Type B pancreatic cell (in vitro differentiated cells): ENCODE results near the gene LCN15. TPM values are rescaled to one million over a fixed set of nuclear protein-coding genes. Genes with fewer than 3 reads are reported as not detected.
"Not testable (repeated sequence)": the region's sequence is repeated elsewhere in the genome, so short reads cannot be mapped to it uniquely, and the experiment has no call there.

Experiments
- DNase-seq: peaks from one replicate; pipeline ENCODE4 v3.0.0; 2021; ENCODE audit warnings: mixed read lengths; ENCODE audit not compliant: unreplicated experiment; ENCODE audit errors: extremely low spot score
- H3K27ac Mint-ChIP-seq: 2 replicates; pipeline ENCODE4 v1.8.0; 2021; ENCODE audit warnings: mild to moderate bottlenecking, mixed read lengths
- H3K27me3 Mint-ChIP-seq: 2 replicates; pipeline ENCODE4 v1.8.0; 2021; ENCODE audit warnings: mixed read lengths
- H3K36me3 Mint-ChIP-seq: 2 replicates; pipeline ENCODE4 v1.8.0; 2021; ENCODE audit warnings: mixed read lengths
- H3K4me1 Mint-ChIP-seq: one replicate; pipeline ENCODE4 v1.8.0; 2021; ENCODE audit warnings: mixed read lengths; ENCODE audit not compliant: unreplicated experiment
- H3K4me3 Mint-ChIP-seq: 2 replicates; pipeline ENCODE4 v1.8.0; 2021; ENCODE audit warnings: mild to moderate bottlenecking, mixed read lengths
- H3K9me3 Mint-ChIP-seq: 2 replicates; pipeline ENCODE4 v1.8.0; 2021; ENCODE audit warnings: mixed read lengths
- CTCF ChIP-seq: fragments of 200-600 bp; sonication (generic); conservative IDR thresholded peaks from 2 replicates; pipeline ENCODE4 v1.5.0; 2021; ENCODE audit warnings: antibody characterized with exemption, mild to moderate bottlenecking
- total RNA-seq: library from RNA; stranded (reverse); gene quantifications from 2 replicates; pipeline ENCODE4 v1.2.1, GENCODE V29; 2021; ENCODE audit warnings: low replicate concordance

Gene LCN15
- total RNA-seq, 1 donor from 2014 or later, result 0.77 TPM

GRCh38 chr9:136791516-136792276 is 27.4 kb upstream of the LCN15 start:
- Mint-ChIP-seq H3K27me3 (peaks cover 7% of the 10 kb centered on the region), H3K36me3 (no peaks in the 10 kb centered on the region), H3K9me3 (no peaks in the 10 kb centered on the region), H3K4me1 (peaks cover 44% of the 10 kb centered on the region), H3K27ac (peak overlapping the region; percentile 95), H3K4me3 (peak overlapping the region; percentile 89)
- peak; percentile 96 for TF ChIP-seq CTCF
- peak; percentile 81 for DNase-seq

- peak; percentile 100 for DNase-seq
- no peaks in the 10 kb centered on the region for H3K36me3 Mint-ChIP-seq
- no peak for TF ChIP-seq CTCF
- H3K4me1 Mint-ChIP-seq, result peaks cover 36% of the 10 kb centered on the region
- peak within 1 kb of the TSS; percentile 89 for H3K4me3 Mint-ChIP-seq
- peaks cover 9% of the 10 kb centered on the region for H3K27me3 Mint-ChIP-seq
- peak within 1 kb of the TSS; percentile 95 for H3K27ac Mint-ChIP-seq
- no peaks in the 10 kb centered on the region for H3K9me3 Mint-ChIP-seq
Observed at GRCh38 chr9:136790640-136791515, 26.6 kb upstream of the LCN15 start, which contains the start of gene TMEM141. Gene TMEM141, plus strand, starts transcription at chr9:136791344. Its CDS starts 27 bp downstream, at chr9:136791371.

GRCh38 chr9:136789523-136789937 is 25.2 kb upstream of the LCN15 start:
- TF ChIP-seq CTCF, result no peak
- DNase-seq, result no peak
- peak overlapping the region; percentile 13 for H3K4me3 Mint-ChIP-seq
- H3K27me3 Mint-ChIP-seq, result peaks cover 9% of the 10 kb centered on the region
- H3K9me3 Mint-ChIP-seq, result no peaks in the 10 kb centered on the region
- peaks cover 35% of the 10 kb centered on the region for H3K4me1 Mint-ChIP-seq
- peak overlapping the region; percentile 67 for H3K27ac Mint-ChIP-seq
- H3K36me3 Mint-ChIP-seq, result no peaks in the 10 kb centered on the region

GRCh38 chr9:136788644-136789522 is 24.6 kb upstream of the LCN15 start:
- H3K27ac Mint-ChIP-seq, result peak overlapping the region; percentile 67
- H3K9me3 Mint-ChIP-seq, DNase-seq, H3K36me3 Mint-ChIP-seq, H3K27me3 Mint-ChIP-seq: not testable (repeated sequence)
- H3K4me1 Mint-ChIP-seq, result peaks cover 35% of the 10 kb centered on the region
- peak overlapping the region; percentile 49 for H3K4me3 Mint-ChIP-seq

GRCh38 chr9:136787690-136788400 is 23.5 kb upstream of the LCN15 start:
- Mint-ChIP-seq H3K4me1 (peaks cover 30% of the 10 kb centered on the region), H3K27me3 (peaks cover 9% of the 10 kb centered on the region), H3K9me3 (no peaks in the 10 kb centered on the region), H3K27ac (peak overlapping the region; percentile 67), H3K36me3 (no peaks in the 10 kb centered on the region), H3K4me3 (peak overlapping the region; percentile 17)
- DNase-seq, result no peak
- peak; percentile 95 for TF ChIP-seq CTCF

- H3K36me3 Mint-ChIP-seq, H3K4me3 Mint-ChIP-seq, DNase-seq, H3K9me3 Mint-ChIP-seq, H3K27ac Mint-ChIP-seq: not testable (repeated sequence)
- Mint-ChIP-seq H3K4me1 (peaks cover 30% of the 10 kb centered on the region), H3K27me3 (peaks cover 12% of the 10 kb centered on the region)
Observed at GRCh38 chr9:136786983-136787382, 22.7 kb upstream of the LCN15 start.
